ENCODE results near the gene RUBCN. TPM values are rescaled to one million over a fixed set of nuclear protein-coding genes. Genes with fewer than 3 reads are reported as not detected.

RUBCN gene
- total and polyA plus RNA-seq, 10 of the 15 experiments (the other 5 are each of a cell fraction or from before 2014, with no cell fraction given): 15.5 to 79.9 (median 40.4) TPM

- DNase-seq (ENCODE audit: low read depth, low spot score): no peak
- ChIA-PET SMC1A (ENCODE audit: uncharacterized antibody, unreplicated experiment) (interaction anchor here (0.5 kb wide), 1 partner anchor 31 kb away, joined by 3 read pairs; no protein-coding TSS in a partner anchor), RAD21 (ENCODE audit: unreplicated experiment) (no interaction called here), POLR2A (no interaction called here), CTCF (no interaction called here)
- intact Hi-C loops (cut with micrococcal nuclease; ENCODE audit: unreplicated experiment): no loop called here
- no peak overlapping the region for H3K27ac ChIP-seq (ENCODE audit: control insufficient read depth, insufficient read depth)
- no peaks in the 10 kb centered on the region; the same call in 2 of the 3 replicates for H3K9me3 ChIP-seq (replicated peaks; ENCODE audit: control insufficient read depth, insufficient read depth, low read length)
- FAIRE-seq: no peak
- H3K4me2 ChIP-seq (ENCODE audit: control insufficient read depth, insufficient read depth): no peak overlapping the region
- no peak overlapping the region for H2AFZ ChIP-seq (ENCODE audit: control insufficient read depth, low read depth, low read length)
- TF ChIP-seq SP1 (IDR thresholded peaks at IDR 0.05; ENCODE audit: low read depth, low read length) (no peak), REST (IDR thresholded peaks at IDR 0.05; ENCODE audit: low read depth, low read length) (no peak), MTA2 (IDR thresholded peaks at IDR 0.05; ENCODE audit: low read depth) (no peak), CBFB (IDR thresholded peaks at IDR 0.05; ENCODE audit: low read depth) (no peak), PAX8 (IDR thresholded peaks at IDR 0.05) (no peak), LARP7 (IDR thresholded peaks at IDR 0.05) (no peak), NFYB (IDR thresholded peaks at IDR 0.05; ENCODE audit: insufficient read depth, low read depth, low read length) (no peak), CREM (IDR thresholded peaks at IDR 0.05; ENCODE audit: low read depth) (no peak), USF2 (IDR thresholded peaks at IDR 0.05; ENCODE audit: borderline replicate concordance, low read depth, low read length) (no peak), JUND (IDR thresholded peaks at IDR 0.05; ENCODE audit: low read depth, low read length) (no peak), ZNF622 (IDR thresholded peaks at IDR 0.05) (no peak)
- TF ChIP-seq, protein P1, sequence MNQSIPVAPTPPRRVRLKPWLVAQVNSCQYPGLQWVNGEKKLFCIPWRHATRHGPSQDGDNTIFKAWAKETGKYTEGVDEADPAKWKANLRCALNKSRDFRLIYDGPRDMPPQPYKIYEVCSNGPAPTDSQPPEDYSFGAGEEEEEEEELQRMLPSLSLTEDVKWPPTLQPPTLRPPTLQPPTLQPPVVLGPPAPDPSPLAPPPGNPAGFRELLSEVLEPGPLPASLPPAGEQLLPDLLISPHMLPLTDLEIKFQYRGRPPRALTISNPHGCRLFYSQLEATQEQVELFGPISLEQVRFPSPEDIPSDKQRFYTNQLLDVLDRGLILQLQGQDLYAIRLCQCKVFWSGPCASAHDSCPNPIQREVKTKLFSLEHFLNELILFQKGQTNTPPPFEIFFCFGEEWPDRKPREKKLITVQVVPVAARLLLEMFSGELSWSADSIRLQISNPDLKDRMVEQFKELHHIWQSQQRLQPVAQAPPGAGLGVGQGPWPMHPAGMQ (IDR thresholded peaks at IDR 0.05; ENCODE audit: borderline replicate concordance): no peak
- TF ChIP-seq, protein P2, sequence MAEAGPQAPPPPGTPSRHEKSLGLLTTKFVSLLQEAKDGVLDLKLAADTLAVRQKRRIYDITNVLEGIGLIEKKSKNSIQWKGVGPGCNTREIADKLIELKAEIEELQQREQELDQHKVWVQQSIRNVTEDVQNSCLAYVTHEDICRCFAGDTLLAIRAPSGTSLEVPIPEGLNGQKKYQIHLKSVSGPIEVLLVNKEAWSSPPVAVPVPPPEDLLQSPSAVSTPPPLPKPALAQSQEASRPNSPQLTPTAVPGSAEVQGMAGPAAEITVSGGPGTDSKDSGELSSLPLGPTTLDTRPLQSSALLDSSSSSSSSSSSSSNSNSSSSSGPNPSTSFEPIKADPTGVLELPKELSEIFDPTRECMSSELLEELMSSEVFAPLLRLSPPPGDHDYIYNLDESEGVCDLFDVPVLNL (IDR thresholded peaks at IDR 0.05; ENCODE audit: low read depth, low read length): no peak
- no peak overlapping the region for H3K4me3 ChIP-seq
- no peaks in the 10 kb centered on the region for H3K4me1 ChIP-seq (ENCODE audit: control insufficient read depth, insufficient read depth, low read length)
- no peaks in the 10 kb centered on the region for H3K27me3 ChIP-seq (replicated peaks in 1 of 2; ENCODE audit: control insufficient read depth in 2 of 2, insufficient read depth in 2 of 2, low read length in 1 of 2)
- BruUV-seq (replicated peaks): no TSS peak
- in situ Hi-C loops (cut with MboI): no loop called here
- H3K79me2 ChIP-seq (ENCODE audit: control insufficient read depth, insufficient read depth, low read length): no peaks in the 10 kb centered on the region
- ATAC-seq: no peak
- no peak overlapping the region for H3K9ac ChIP-seq (ENCODE audit: control insufficient read depth, insufficient read depth, low read length)
- WGBS (ENCODE audit: insufficient coverage, insufficient replicate concordance, low lambda C conversion rate, missing lambda C conversion rate): 100% methylated on average over 9 of the region's 12 CpGs
- H3K36me3 ChIP-seq (ENCODE audit: control insufficient read depth in 2 of 2, insufficient read depth in 2 of 2, low read length in 1 of 2): peaks cover 32 to 51% of the 10 kb centered on the region in 2 experiments
- no peaks in the 10 kb centered on the region for H4K20me1 ChIP-seq (ENCODE audit: control insufficient read depth, insufficient read depth)
Observed at GRCh38 chr3:197680955-197681521, 55.7 kb downstream of the RUBCN start.

Measured in GM12878 (cell line).